MM.1S (cell line): ENCODE data around the gene JAG2.
"Not testable (repeated sequence)": the region's sequence is repeated elsewhere in the genome, so short reads cannot be mapped to it uniquely, and the experiment has no call there.

Experiments used
- DNase-seq: peaks from one replicate; pipeline ENCODE4 v3.0.0-alpha.2; 2015
- H2AFZ ChIP-seq: fragments of 300-600 bp; sonication (generic); 2 replicates; pipeline ENCODE4 v1.6.0; 2016; ENCODE audit warnings: antibody characterized with exemption, low read length
- H3F3A ChIP-seq: fragments of 300-600 bp; sonication (generic); 2 replicates; pipeline ENCODE4 v1.6.1; 2016; ENCODE audit warnings: mild to moderate bottlenecking, antibody characterized with exemption, low read length, moderate library complexity, mixed read lengths; ENCODE audit not compliant: insufficient read depth
- H3K27ac ChIP-seq: fragments of 300-600 bp; sonication (generic); 2 replicates; pipeline ENCODE4 v1.5.1; 2016; ENCODE audit warnings: mild to moderate bottlenecking, low read length
- H3K27me3 ChIP-seq: fragments of 300-600 bp; sonication (generic); replicated peaks from 2 replicates; pipeline ENCODE4 v1.6.0; 2016; ENCODE audit warnings: low read length; ENCODE audit not compliant: insufficient read depth
- H3K36me3 ChIP-seq: fragments of 300-600 bp; sonication (generic); replicated peaks from 2 replicates; pipeline ENCODE4 v1.6.1; 2016; ENCODE audit warnings: mild to moderate bottlenecking, low read length, mixed read lengths; ENCODE audit not compliant: insufficient read depth
- H3K4me1 ChIP-seq: fragments of 300-600 bp; sonication (generic); 2 replicates; pipeline ENCODE4 v1.6.1; 2016; ENCODE audit warnings: low read length, mixed read lengths
- H3K4me2 ChIP-seq: fragments of 300-600 bp; sonication (generic); 2 replicates; pipeline ENCODE4 v1.6.0; 2016; ENCODE audit warnings: low read depth, low read length
- H3K4me3 ChIP-seq: fragments of 300-600 bp; sonication (generic); 2 replicates; pipeline ENCODE4 v1.5.1; 2016; ENCODE audit warnings: low read length, mixed read lengths
- H3K79me2 ChIP-seq: fragments of 300-600 bp; sonication (generic); 2 replicates; pipeline ENCODE4 v1.6.1; 2016; ENCODE audit warnings: mixed run types, low read length, mixed read lengths
- H3K9ac ChIP-seq: fragments of 300-600 bp; sonication (generic); 2 replicates; pipeline ENCODE4 v1.6.1; 2016; ENCODE audit warnings: low read length, mixed read lengths
- H3K9me2 ChIP-seq: fragments of 300-600 bp; sonication (generic); replicated peaks from 2 replicates; pipeline ENCODE4 v1.6.1; 2016; ENCODE audit warnings: mild to moderate bottlenecking, low read length, mixed read lengths; ENCODE audit not compliant: insufficient read depth
- H3K9me3 ChIP-seq: fragments of 300-600 bp; sonication (generic); replicated peaks from 2 replicates; pipeline ENCODE4 v1.6.1; 2016; ENCODE audit warnings: mild to moderate bottlenecking, low read length, mixed read lengths; ENCODE audit not compliant: insufficient read depth
- H4K20me1 ChIP-seq: fragments of 300-600 bp; sonication (generic); 2 replicates; pipeline ENCODE4 v1.6.1; 2016; ENCODE audit warnings: mild to moderate bottlenecking, low read length, moderate library complexity, mixed read lengths; ENCODE audit not compliant: insufficient read depth
- CTCF ChIP-seq: fragments of 300-600 bp; sonication (generic); IDR thresholded peaks from 2 replicates; pipeline ENCODE4 v1.5.1; 2016; ENCODE audit warnings: antibody characterized with exemption, low read length, mixed read lengths
- EZH2 ChIP-seq: fragments of 300-600 bp; sonication (generic); optimal IDR thresholded peaks from 2 replicates; pipeline ENCODE3; 2017; ENCODE audit warnings: low read depth, mild to moderate bottlenecking, antibody characterized with exemption, low read length, mixed read lengths
- EZH2phosphoT487 ChIP-seq: fragments of 300-600 bp; sonication (generic); IDR thresholded peaks from 2 replicates; pipeline ENCODE4 v1.6.1; 2018; ENCODE audit warnings: antibody characterized with exemption, low read length

The JAG2 gene

GRCh38 chr14:105117257-105117646 is 51.3 kb downstream of the JAG2 start:
- H4K20me1 ChIP-seq, result no peaks in the 10 kb centered on the region

GRCh38 chr14:105116451-105117256 is 51.9 kb downstream of the JAG2 start:
- Histone ChIP-seq H2AFZ (no peak overlapping the region), H3K27me3 (peaks cover 39% of the 10 kb centered on the region), H3K9me2 (no peaks in the 10 kb centered on the region), H3K36me3 (no peaks in the 10 kb centered on the region), H3F3A (no peaks in the 10 kb centered on the region), H3K79me2 (no peaks in the 10 kb centered on the region), H4K20me1 (no peaks in the 10 kb centered on the region), H3K4me2 (no peak overlapping the region), H3K4me1 (no peaks in the 10 kb centered on the region), H3K9me3 (no peaks in the 10 kb centered on the region), H3K27ac (no peak overlapping the region), H3K9ac (no peak overlapping the region), H3K4me3 (no peak overlapping the region)
- no peak for DNase-seq
- TF ChIP-seq EZH2 (no peak), EZH2phosphoT487 (no peak), CTCF (no peak)

More at GRCh38 chr14:105117257-105117646, 51.3 kb downstream of the JAG2 start:
- H3K9me3 ChIP-seq, result no peaks in the 10 kb centered on the region
- H3K9ac ChIP-seq, result no peak overlapping the region
- H3K4me2 ChIP-seq, result no peak overlapping the region
- peaks cover 44% of the 10 kb centered on the region for H3K27me3 ChIP-seq
- no peak for TF ChIP-seq EZH2phosphoT487
- no peak for TF ChIP-seq EZH2
- TF ChIP-seq CTCF, result no peak
- H2AFZ ChIP-seq, result no peak overlapping the region
- H3F3A ChIP-seq, result no peaks in the 10 kb centered on the region
- H3K9me2 ChIP-seq, result no peaks in the 10 kb centered on the region
- H3K4me1 ChIP-seq, result no peaks in the 10 kb centered on the region
- no peak overlapping the region for H3K27ac ChIP-seq
- H3K79me2 ChIP-seq, result no peaks in the 10 kb centered on the region
- H3K36me3 ChIP-seq, result no peaks in the 10 kb centered on the region
- H3K4me3 ChIP-seq, result no peak overlapping the region
- DNase-seq, result no peak

- not testable (repeated sequence) for DNase-seq, H3K9me3 ChIP-seq, H3K4me2 ChIP-seq, H3K27ac ChIP-seq, H3K9ac ChIP-seq, H3K36me3 ChIP-seq, H4K20me1 ChIP-seq, H3K9me2 ChIP-seq, H3K4me3 ChIP-seq, H3K4me1 ChIP-seq, H3K79me2 ChIP-seq, H2AFZ ChIP-seq, H3F3A ChIP-seq
- peaks cover 42% of the 10 kb centered on the region for H3K27me3 ChIP-seq
These were observed 59.3 kb downstream of the JAG2 start for GRCh38 chr14:105109243-105109642.

- H3K27me3 ChIP-seq, result peaks cover 45% of the 10 kb centered on the region
- no peak overlapping the region for H3K27ac ChIP-seq
- H3K79me2 ChIP-seq, result no peaks in the 10 kb centered on the region
- H3F3A ChIP-seq, result no peaks in the 10 kb centered on the region
- H3K36me3 ChIP-seq, result no peaks in the 10 kb centered on the region
- H4K20me1 ChIP-seq, result no peaks in the 10 kb centered on the region
- no peak for DNase-seq
- H3K4me3 ChIP-seq, result no peak overlapping the region
- H2AFZ ChIP-seq, result no peak overlapping the region
- H3K9me3 ChIP-seq, result no peaks in the 10 kb centered on the region
- no peak overlapping the region for H3K4me2 ChIP-seq
- no peak for TF ChIP-seq EZH2
- no peak for TF ChIP-seq CTCF
- TF ChIP-seq EZH2phosphoT487, result no peak
- H3K9ac ChIP-seq, result no peak overlapping the region
- no peaks in the 10 kb centered on the region for H3K9me2 ChIP-seq
- H3K4me1 ChIP-seq, result no peaks in the 10 kb centered on the region
These were observed 60.1 kb downstream of the JAG2 start for GRCh38 chr14:105108516-105108864.
